ENCODE measurements around the gene FAM24B. TPM values are rescaled to one million over a fixed set of nuclear protein-coding genes. Genes with fewer than 3 reads are reported as not detected.

FAM24B gene
- total RNA-seq, 2 experiments from 2014 or later, result 12.1 to 13.9 TPM

GRCh38 chr10:122852261-122852660, 27.1 kb downstream of the FAM24B start:
- no peak overlapping the region for H3K27ac Mint-ChIP-seq
- DNase-seq, result no peak
- no peak overlapping the region for H3K4me3 Mint-ChIP-seq
- POLR2A ChIA-PET, result no interaction called here
- H3K36me3 Mint-ChIP-seq (ENCODE audit: low read depth), result peaks cover 38% of the 10 kb centered on the region
- peaks cover 32% of the 10 kb centered on the region for H3K4me1 Mint-ChIP-seq
- no peaks in the 10 kb centered on the region for H3K9me3 Mint-ChIP-seq
- no peaks in the 10 kb centered on the region for H3K27me3 Mint-ChIP-seq
- CTCF ChIA-PET, result no interaction called here

- Mint-ChIP-seq H3K4me3 (no peak overlapping the region), H3K4me1 (peaks cover 32% of the 10 kb centered on the region), H3K9me3 (peaks cover 5% of the 10 kb centered on the region)
Observed at GRCh38 chr10:122850705-122851640, 28.4 kb downstream of the FAM24B start.

GRCh38 chr10:122849900-122850605, 29.3 kb downstream of the FAM24B start:
- CTCF ChIA-PET, result no interaction called here
- H3K9me3 Mint-ChIP-seq, result peaks cover 5% of the 10 kb centered on the region
- peaks cover 46% of the 10 kb centered on the region for H3K36me3 Mint-ChIP-seq (ENCODE audit: low read depth)
- POLR2A ChIA-PET, result no interaction called here
- no peak for DNase-seq
- peaks cover 24% of the 10 kb centered on the region for H3K4me1 Mint-ChIP-seq
- H3K27ac Mint-ChIP-seq, result no peak overlapping the region
- no peak overlapping the region for H3K4me3 Mint-ChIP-seq
- no peaks in the 10 kb centered on the region for H3K27me3 Mint-ChIP-seq

More at GRCh38 chr10:122850705-122851640, 28.4 kb downstream of the FAM24B start:
- CTCF ChIA-PET, result interaction anchor here (0.6 kb wide), 1 partner anchor 559 kb away, joined by 3 read pairs; no protein-coding TSS in a partner anchor
- Mint-ChIP-seq H3K36me3 (ENCODE audit: low read depth) (peaks cover 47% of the 10 kb centered on the region), H3K27me3 (no peaks in the 10 kb centered on the region), H3K27ac (no peak overlapping the region)
- POLR2A ChIA-PET, result no interaction called here
- DNase-seq, result no peak

- CTCF ChIA-PET, result no interaction called here
- peaks cover 15% of the 10 kb centered on the region for H3K4me1 Mint-ChIP-seq
- H3K27me3 Mint-ChIP-seq, result no peaks in the 10 kb centered on the region
- peaks cover 40% of the 10 kb centered on the region for H3K36me3 Mint-ChIP-seq (ENCODE audit: low read depth)
- no peak overlapping the region for H3K27ac Mint-ChIP-seq
- H3K4me3 Mint-ChIP-seq, result no peak overlapping the region
- POLR2A ChIA-PET, result no interaction called here
- no peak for DNase-seq
- peaks cover 7% of the 10 kb centered on the region for H3K9me3 Mint-ChIP-seq
Observed at GRCh38 chr10:122849090-122849489, 30.3 kb downstream of the FAM24B start.

- Mint-ChIP-seq H3K4me3 (no peak overlapping the region), H3K27ac (no peak overlapping the region), H3K4me1 (peaks cover 6% of the 10 kb centered on the region), H3K9me3 (peaks cover 7% of the 10 kb centered on the region), H3K27me3 (no peaks in the 10 kb centered on the region), H3K36me3 (ENCODE audit: low read depth) (peaks cover 30% of the 10 kb centered on the region)
- ChIA-PET POLR2A (no interaction called here), CTCF (no interaction called here)
- no peak for DNase-seq
Observed at GRCh38 chr10:122847782-122848604, 31.4 kb downstream of the FAM24B start.

- Mint-ChIP-seq H3K9me3 (peaks cover 11% of the 10 kb centered on the region), H3K4me3 (no peak within 1 kb of the TSS), H3K27ac (no peak within 1 kb of the TSS), H3K4me1 (peaks cover 6% of the 10 kb centered on the region), H3K27me3 (no peaks in the 10 kb centered on the region), H3K36me3 (ENCODE audit: low read depth) (peaks cover 34% of the 10 kb centered on the region)
- CTCF ChIA-PET, result no interaction called here
- DNase-seq, result no peak
- POLR2A ChIA-PET, result no interaction called here
Observed at GRCh38 chr10:122845783-122846332, 33.5 kb downstream of the FAM24B start, which contains the start of gene CUZD1. Gene CUZD1, minus strand, starts transcription at chr10:122845857. Its CDS starts 14 bp downstream, at chr10:122845843.

GRCh38 chr10:122844146-122844545, 35.2 kb downstream of the FAM24B start:
- ChIA-PET CTCF (interaction anchor here (0.8 kb wide), 1 partner anchor 8 kb away, joined by 3 read pairs; no protein-coding TSS in a partner anchor), POLR2A (no interaction called here)

GRCh38 chr10:122841569-122841968, 37.8 kb downstream of the FAM24B start:
- DNase-seq, result no peak
- ChIA-PET CTCF (no interaction called here), POLR2A (no interaction called here)
- H3K27me3 Mint-ChIP-seq, result no peaks in the 10 kb centered on the region
- peaks cover 10% of the 10 kb centered on the region for H3K9me3 Mint-ChIP-seq
- H3K36me3 Mint-ChIP-seq (ENCODE audit: low read depth), result peaks cover 46% of the 10 kb centered on the region
- H3K4me1 Mint-ChIP-seq, result no peaks in the 10 kb centered on the region
- no peak overlapping the region for H3K27ac Mint-ChIP-seq
- H3K4me3 Mint-ChIP-seq, result no peak overlapping the region

More at GRCh38 chr10:122844146-122844545, 35.2 kb downstream of the FAM24B start:
- Mint-ChIP-seq H3K4me1 (peaks cover 6% of the 10 kb centered on the region), H3K4me3 (no peak overlapping the region), H3K36me3 (ENCODE audit: low read depth) (peaks cover 35% of the 10 kb centered on the region), H3K27ac (no peak overlapping the region), H3K9me3 (peaks cover 11% of the 10 kb centered on the region), H3K27me3 (no peaks in the 10 kb centered on the region)
- no peak for DNase-seq

- H3K4me3 Mint-ChIP-seq, result no peak overlapping the region
- CTCF ChIA-PET, result no interaction called here
- DNase-seq, result no peak
- peaks cover 43% of the 10 kb centered on the region for H3K36me3 Mint-ChIP-seq (ENCODE audit: low read depth)
- no peaks in the 10 kb centered on the region for H3K27me3 Mint-ChIP-seq
- H3K9me3 Mint-ChIP-seq, result peaks cover 7% of the 10 kb centered on the region
- H3K4me1 Mint-ChIP-seq, result no peaks in the 10 kb centered on the region
- POLR2A ChIA-PET, result no interaction called here
- no peak overlapping the region for H3K27ac Mint-ChIP-seq
Observed at GRCh38 chr10:122839505-122839904, 39.9 kb downstream of the FAM24B start.

- Mint-ChIP-seq H3K27ac (no peak overlapping the region), H3K4me3 (no peak overlapping the region), H3K27me3 (no peaks in the 10 kb centered on the region), H3K4me1 (no peaks in the 10 kb centered on the region), H3K9me3 (peaks cover 7% of the 10 kb centered on the region), H3K36me3 (ENCODE audit: low read depth) (peaks cover 44% of the 10 kb centered on the region)
- CTCF ChIA-PET, result no interaction called here
- POLR2A ChIA-PET, result no interaction called here
- DNase-seq, result no peak
Observed at GRCh38 chr10:122838880-122839279, 40.5 kb downstream of the FAM24B start.

GRCh38 chr10:122835908-122836307, 43.5 kb downstream of the FAM24B start:
- H3K27me3 Mint-ChIP-seq, result no peaks in the 10 kb centered on the region
- POLR2A ChIA-PET, result no interaction called here
- peaks cover 2% of the 10 kb centered on the region for H3K9me3 Mint-ChIP-seq
- H3K4me1 Mint-ChIP-seq, result no peaks in the 10 kb centered on the region
- DNase-seq, result no peak
- H3K4me3 Mint-ChIP-seq, result no peak overlapping the region
- H3K36me3 Mint-ChIP-seq (ENCODE audit: low read depth), result peaks cover 48% of the 10 kb centered on the region
- H3K27ac Mint-ChIP-seq, result no peak overlapping the region
- CTCF ChIA-PET, result interaction anchor here (0.9 kb wide), 1 partner anchor 8 kb away, joined by 3 read pairs; no protein-coding TSS in a partner anchor

- no peak for DNase-seq
- Mint-ChIP-seq H3K4me1 (no peaks in the 10 kb centered on the region), H3K27me3 (peaks cover 3% of the 10 kb centered on the region), H3K9me3 (no peaks in the 10 kb centered on the region), H3K36me3 (ENCODE audit: low read depth) (peaks cover 22% of the 10 kb centered on the region), H3K4me3 (no peak overlapping the region), H3K27ac (no peak overlapping the region)
- POLR2A ChIA-PET, result no interaction called here
- CTCF ChIA-PET, result no interaction called here
Observed at GRCh38 chr10:122830965-122831353, 48.4 kb downstream of the FAM24B start.
